Spleen (tissue), 7 donors: ENCODE results near the gene PCDHGB3.

Source experiments
- CTCF ChIP-seq, 11 experiments: fragments of 200-600 bp in 7 of 11; fragments of 450-650 bp in 4 of 11; sonication (generic) in 4 of 11; IDR thresholded peaks in 8 of 11; conservative IDR thresholded peaks in 3 of 11; 1 replicate in 7 of 11; 2 replicates in 4 of 11; pipeline versions ENCODE4 v1.4.0 to v1.8.0; 2016 to 2021; ENCODE audit warnings: antibody characterized with exemption in 11 of 11, inconsistent platforms in 4 of 11, mild to moderate bottlenecking in 1 of 11
- POLR2AphosphoS5 ChIP-seq, 3 donors: sonication (generic); formaldehyde crosslinking; IDR thresholded peaks; one replicate each; pipeline ENCODE4 v1.5.1; 2017; ENCODE audit warnings: antibody characterized with exemption in 3 of 3
- donor health status: DM: no; HTN: no; CAD: no; lungs with moderate emphysema.
- donor health status: DM: no; HTN: no; CAD: no.
- donor health status: DM: no; HTN: no; CAD: no.

GRCh38 chr5:141411575-141411974, 41.5 kb downstream of the PCDHGB3 start:
- TF ChIP-seq CTCF (IDR thresholded peaks at IDR 0.05 in 8 of 11, conservative IDR thresholded peaks at IDR 0.05 in 3 of 11) (no peak), POLR2AphosphoS5 (IDR thresholded peaks at IDR 0.05) (no peak)
